GM19099 (cell line): ENCODE measurements around the gene HDAC9.

Experiments used
- POLR2A ChIP-seq: IDR thresholded peaks from 3 replicates; pipeline ENCODE4 v1.6.1; 2011; ENCODE audit warnings: low read depth; ENCODE audit not compliant: insufficient read length; ENCODE audit errors: extremely low read depth

Gene HDAC9

DNA sequence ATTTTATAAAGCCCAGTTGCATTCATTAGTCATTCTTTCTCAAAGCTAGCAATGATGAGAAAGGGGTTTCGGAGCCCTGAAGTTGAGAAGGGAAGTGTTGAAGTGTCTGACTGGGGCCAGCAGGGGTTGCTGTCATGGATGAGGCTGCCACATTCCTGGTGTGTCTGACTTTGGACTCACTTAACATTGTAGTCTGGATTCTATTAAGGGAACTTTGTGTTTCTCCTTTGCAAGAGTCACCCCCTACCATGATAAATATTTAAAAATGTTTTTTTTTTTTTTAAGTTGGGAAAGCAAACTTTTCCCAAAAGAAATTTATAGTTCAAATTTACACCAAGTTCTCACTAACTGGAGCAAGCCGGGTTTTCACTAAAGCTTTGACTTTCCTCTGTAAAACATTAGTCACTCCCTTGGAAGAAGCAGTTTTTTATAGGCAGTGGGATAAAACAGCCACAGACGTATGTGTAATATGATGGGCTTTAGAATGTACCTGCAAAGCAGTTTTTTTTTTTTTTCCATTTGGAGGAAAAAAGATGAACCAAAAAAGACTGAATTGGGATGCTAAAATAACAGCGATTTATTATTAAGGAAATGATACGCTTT is 378.3 kb downstream of the HDAC9 start:
- TF ChIP-seq POLR2A = no peak

- no peak for TF ChIP-seq POLR2A
Observed at GRCh38 chr7:18874880-18875279, 379.3 kb downstream of the HDAC9 start.

GRCh38 chr7:18877874-18878273 is 382.3 kb downstream of the HDAC9 start:
- TF ChIP-seq POLR2A = no peak

DNA sequence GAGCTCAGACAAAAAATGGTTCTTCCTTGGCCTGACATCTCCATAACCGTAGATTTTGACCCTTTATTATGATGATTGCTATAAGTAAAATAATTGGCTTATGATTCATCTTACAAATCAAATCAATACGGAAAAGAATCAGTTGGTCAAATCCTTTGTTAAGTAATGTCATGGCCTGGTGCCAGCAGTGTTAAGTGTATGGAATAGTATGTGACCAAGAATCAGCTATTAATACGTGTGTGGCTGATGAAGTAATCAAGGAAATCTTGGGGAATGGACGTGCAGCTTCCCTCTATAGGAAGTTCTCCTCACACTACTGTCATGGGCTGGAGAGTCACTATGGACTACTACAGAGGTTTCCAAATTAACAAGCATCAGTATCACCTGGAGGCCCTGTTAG is 391.3 kb downstream of the HDAC9 start:
- TF ChIP-seq POLR2A = no peak

DNA sequence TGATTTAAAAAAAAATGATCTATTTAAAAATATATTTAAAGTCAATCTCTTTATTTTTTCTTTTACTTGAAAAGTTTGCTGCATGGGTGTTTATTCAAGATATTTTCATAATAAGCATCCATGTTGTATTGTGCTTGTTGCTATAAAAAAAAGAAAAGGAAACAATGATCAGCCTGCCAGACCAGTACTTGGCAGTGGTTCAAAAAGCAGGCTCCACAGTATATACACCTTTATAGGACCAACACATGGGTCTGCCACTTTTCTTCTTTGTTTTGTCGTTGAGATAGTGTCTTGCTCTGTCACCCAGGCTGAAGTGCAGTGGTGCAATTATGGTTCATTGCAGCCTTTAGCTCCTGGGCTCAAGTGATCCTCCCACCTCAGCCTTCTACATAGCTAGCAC is 393.9 kb downstream of the HDAC9 start:
- TF ChIP-seq POLR2A = no peak

DNA sequence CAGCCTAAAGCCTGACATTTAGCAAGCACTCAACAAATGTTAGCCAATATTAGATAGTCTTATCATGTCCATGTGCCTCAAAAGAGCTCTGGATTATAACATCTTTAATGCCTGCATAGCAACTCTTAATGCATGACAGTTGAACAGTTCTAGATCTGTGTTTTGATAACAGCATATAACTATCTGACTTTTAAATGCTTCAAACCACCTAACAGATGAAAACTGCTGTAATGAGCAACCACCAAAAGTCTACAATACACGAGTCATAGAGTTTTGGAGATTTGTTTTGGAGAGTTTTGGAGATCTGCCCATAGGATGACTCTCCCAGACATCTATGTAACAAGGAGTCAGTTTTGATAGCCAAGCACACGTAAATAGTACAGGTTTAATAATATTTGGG is 394.6 kb downstream of the HDAC9 start:
- TF ChIP-seq POLR2A = no peak

GRCh38 chr7:18890885-18891621 is 395.5 kb downstream of the HDAC9 start:
- no peak for TF ChIP-seq POLR2A

- no peak for TF ChIP-seq POLR2A
Observed at GRCh38 chr7:18893156-18893555, 397.6 kb downstream of the HDAC9 start.

GRCh38 chr7:18894155-18894554 is 398.6 kb downstream of the HDAC9 start:
- TF ChIP-seq POLR2A = no peak

GRCh38 chr7:18895456-18895855 is 399.9 kb downstream of the HDAC9 start:
- TF ChIP-seq POLR2A = no peak

DNA sequence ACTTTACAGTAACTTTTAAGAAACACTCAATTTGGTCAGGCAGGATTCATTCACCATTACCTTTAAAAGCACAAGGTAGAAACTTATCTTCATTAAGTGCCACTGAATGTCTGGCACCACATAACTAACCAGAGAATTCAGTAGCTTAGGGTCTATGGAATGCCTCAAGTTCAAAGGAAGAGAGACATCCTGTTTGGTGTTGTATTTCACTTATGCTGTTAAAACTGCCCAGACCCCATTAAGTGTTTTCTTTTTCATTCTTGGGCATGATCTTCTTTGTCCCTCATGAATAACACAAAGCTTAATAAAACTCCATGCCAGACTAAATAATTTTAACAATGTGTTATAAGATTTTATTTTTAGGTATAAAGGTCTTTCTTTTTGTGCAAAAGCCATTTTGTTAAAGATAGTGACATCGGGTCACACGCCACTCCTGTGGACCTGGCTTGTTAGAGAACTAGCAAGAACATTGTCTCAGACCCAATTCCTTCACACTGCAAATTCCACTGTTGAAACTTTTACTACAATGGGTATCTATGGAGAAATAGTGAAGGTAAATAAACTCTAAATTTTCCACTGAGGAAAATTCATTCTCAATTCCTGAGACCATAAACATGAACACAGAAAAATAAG is 400.9 kb downstream of the HDAC9 start:
- TF ChIP-seq POLR2A = no peak

GRCh38 chr7:18900236-18900635 is 404.7 kb downstream of the HDAC9 start:
- no peak for TF ChIP-seq POLR2A

- TF ChIP-seq POLR2A = no peak
Observed at GRCh38 chr7:18900803-18901202, 405.3 kb downstream of the HDAC9 start.

GRCh38 chr7:18901351-18901750 is 405.8 kb downstream of the HDAC9 start:
- no peak for TF ChIP-seq POLR2A

GRCh38 chr7:18901982-18902421 is 406.5 kb downstream of the HDAC9 start:
- no peak for TF ChIP-seq POLR2A

DNA sequence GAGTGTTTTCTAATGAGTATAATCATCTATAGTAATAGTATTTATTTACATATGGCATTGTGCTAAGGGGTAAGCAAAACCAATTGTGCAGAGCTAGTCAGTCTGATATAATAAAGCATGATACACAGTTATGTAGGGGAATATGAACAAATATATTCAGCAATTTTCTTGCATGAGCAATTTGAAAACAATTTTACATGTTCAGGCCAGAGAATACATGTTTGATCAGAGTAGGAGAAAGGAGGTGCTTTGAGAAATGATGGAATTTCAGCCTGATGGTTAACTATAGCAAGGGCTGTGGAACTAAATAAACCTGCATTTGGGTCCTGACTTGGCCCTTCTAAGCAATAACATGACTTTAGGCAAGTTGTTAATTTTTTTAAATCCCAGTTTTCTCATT is 407.3 kb downstream of the HDAC9 start:
- no peak for TF ChIP-seq POLR2A
